Liver (tissue), 9 donors: ENCODE results near the gene CDCA4. TPM values are rescaled to one million over a fixed set of nuclear protein-coding genes. Genes with fewer than 3 reads are reported as not detected.

Experiments
- DNase-seq: peaks from one replicate; pipeline ENCODE4 v3.0.0-alpha.2; 2017; ENCODE audit warnings: low spot score
- H3K27ac ChIP-seq, 2 donors: one replicate each; pipeline ENCODE4 v1.7.0; 2013; ENCODE audit warnings: inconsistent platforms in 2 of 2, low read length in 2 of 2, control low read depth in 1 of 2, low read depth in 1 of 2, mild to moderate bottlenecking in 1 of 2
- H3K27me3 ChIP-seq, 4 donors: one replicate each; pipeline versions ENCODE4 v1.6.1 to v1.7.0; 2013; ENCODE audit warnings: low read length in 3 of 4, inconsistent platforms in 1 of 4, mild to moderate bottlenecking in 1 of 4, moderate library complexity in 1 of 4; ENCODE audit not compliant: control insufficient read depth in 4 of 4, insufficient read depth in 4 of 4
- H3K36me3 ChIP-seq, 4 donors: one replicate each; pipeline versions ENCODE4 v1.6.1 to v1.7.0; 2013; ENCODE audit warnings: low read length in 3 of 4, mild to moderate bottlenecking in 3 of 4, low read depth in 1 of 4, moderate library complexity in 1 of 4; ENCODE audit not compliant: control insufficient read depth in 4 of 4, insufficient read depth in 3 of 4
- H3K4me1 ChIP-seq, 4 donors: one replicate each; pipeline versions ENCODE4 v1.6.1 to v1.7.0; 2013; ENCODE audit warnings: low read length in 3 of 4, mild to moderate bottlenecking in 3 of 4, moderate library complexity in 1 of 4; ENCODE audit not compliant: control insufficient read depth in 4 of 4, insufficient read depth in 4 of 4
- H3K4me3 ChIP-seq, 3 donors: one replicate each; pipeline versions ENCODE4 v1.6.1 to v1.7.0; 2013; ENCODE audit warnings: low read length in 3 of 3, control low read depth in 1 of 3, low read depth in 1 of 3, mild to moderate bottlenecking in 1 of 3
- H3K9ac ChIP-seq, 2 donors: one replicate each; pipeline ENCODE4 v1.7.0; 2013; ENCODE audit warnings: low read length in 2 of 2, mild to moderate bottlenecking in 2 of 2, moderate library complexity in 2 of 2, control low read depth in 1 of 2, low read depth in 1 of 2
- H3K9me3 ChIP-seq, 4 donors: one replicate each; pipeline versions ENCODE4 v1.6.1 to v1.7.0; 2013; ENCODE audit warnings: low read length in 3 of 4; ENCODE audit not compliant: control insufficient read depth in 4 of 4
- ATF3 ChIP-seq: IDR thresholded peaks from 2 replicates; pipeline ENCODE4 v1.6.1; 2016; ENCODE audit warnings: antibody characterized with exemption
- EGR1 ChIP-seq, 2 donors: IDR thresholded peaks; 2 replicates each; pipeline ENCODE4 v1.6.1; 2016 to 2018; ENCODE audit warnings: antibody characterized with exemption in 2 of 2, low read depth in 2 of 2
- FOXA1 ChIP-seq: IDR thresholded peaks from 2 replicates; pipeline ENCODE4 v1.6.1; 2016; ENCODE audit warnings: antibody characterized with exemption
- FOXA2 ChIP-seq: IDR thresholded peaks from 2 replicates; pipeline ENCODE4 v1.6.1; 2016; ENCODE audit warnings: antibody characterized with exemption
- GABPA ChIP-seq, 2 donors: IDR thresholded peaks in 1 of 2; conservative IDR thresholded peaks in 1 of 2; 2 replicates each; pipeline ENCODE4 v1.6.1; 2016; ENCODE audit warnings: antibody characterized with exemption in 2 of 2, mild to moderate bottlenecking in 1 of 2, moderate library complexity in 1 of 2
- JUND ChIP-seq, 2 donors: IDR thresholded peaks; 2 replicates each; pipeline ENCODE4 v1.6.1; 2016; ENCODE audit warnings: antibody characterized with exemption in 2 of 2
- MAX ChIP-seq: IDR thresholded peaks from 2 replicates; pipeline ENCODE4 v1.6.1; 2016; ENCODE audit warnings: antibody characterized with exemption
- NR2F2 ChIP-seq: IDR thresholded peaks from 2 replicates; pipeline ENCODE4 v1.6.1; 2016; ENCODE audit warnings: antibody characterized with exemption
- RAD21 ChIP-seq, 2 donors: IDR thresholded peaks; 2 replicates each; pipeline ENCODE4 v1.6.1; 2016; ENCODE audit warnings: antibody characterized with exemption in 2 of 2, mild to moderate bottlenecking in 2 of 2
- REST ChIP-seq: IDR thresholded peaks from 2 replicates; pipeline ENCODE4 v1.6.1; 2016; ENCODE audit warnings: antibody characterized with exemption, mild to moderate bottlenecking
- RXRA ChIP-seq, 2 donors: IDR thresholded peaks; 2 replicates each; pipeline ENCODE4 v1.6.1; 2017 to 2018; ENCODE audit warnings: antibody characterized with exemption in 2 of 2, mild to moderate bottlenecking in 1 of 2
- SP1 ChIP-seq: IDR thresholded peaks from 2 replicates; pipeline ENCODE4 v1.6.1; 2018; ENCODE audit warnings: antibody characterized with exemption, mild to moderate bottlenecking
- YY1 ChIP-seq: IDR thresholded peaks from 2 replicates; pipeline ENCODE4 v1.6.1; 2016; ENCODE audit warnings: antibody characterized with exemption, mild to moderate bottlenecking
- WGBS: extraction: QIAGEN DNeasy Blood & Tissue Kit; methylation state at CpG from one replicate; pipeline ENCODE4 v1.1.7; 2013; 5-methylcytosine and 5-hydroxymethylcytosine counted together
- polyA plus RNA-seq, 2 donors: library from polyadenylated mRNA; stranded (reverse) in 1 of 2; unstranded in 1 of 2; fragments of 200-250 nt in 1 of 2; fragments of >200 nt in 1 of 2; fragmentation: Nextera tagmentation in 1 of 2; extraction: Ambion mirVana in 1 of 2; gene quantifications; one replicate each; pipeline versions ENCODE4 v1.2.1 to v1.2.3, GENCODE V29; 2013 to 2015
- total RNA-seq, 2 donors: library from RNA; depleted of rRNA; stranded (reverse); fragments of >200 nt; gene quantifications; one replicate each; pipeline ENCODE4 v1.2.3, GENCODE V29; 2014
- TF ChIP-seq, protein P1 (sequence below): fragments of 150-350 bp; IDR thresholded peaks from 2 replicates; pipeline ENCODE4 v1.5.1; 2017; ENCODE audit warnings: improper control_type of control experiment, low read depth, low read length; ENCODE audit not compliant: missing input control
- donor health status: healthy.
- donor health status: healthy.
- donor health status: healthy.
- donor health status: healthy.
- donor health status: healthy.

Gene CDCA4
- total and polyA plus RNA-seq, 4 donors: 1.2 to 34.5 (median 2.7) TPM

- DNase-seq: no peak
- no peak overlapping the region for H3K9ac ChIP-seq
- no peaks in the 10 kb centered on the region for H3K36me3 ChIP-seq
- H3K4me3 ChIP-seq: no peak overlapping the region
- peaks cover 8 to 28% (median 21%) of the 10 kb centered on the region in 4 donors for H3K4me1 ChIP-seq
- no peaks in the 10 kb centered on the region for H3K27me3 ChIP-seq
- no peak overlapping the region for H3K27ac ChIP-seq
- 86% methylated on average over 10 of the region's 10 CpGs for WGBS
- no peaks in the 10 kb centered on the region for H3K9me3 ChIP-seq
- no peak for TF ChIP-seq YY1
- TF ChIP-seq MAX: no peak
- TF ChIP-seq RAD21 (IDR thresholded peaks at IDR 0.05): no peak
- no peak for TF ChIP-seq ATF3
- no peak for TF ChIP-seq RXRA (IDR thresholded peaks at IDR 0.05)
- TF ChIP-seq FOXA1: no peak
- no peak for TF ChIP-seq SP1
- TF ChIP-seq JUND (IDR thresholded peaks at IDR 0.05): no peak
- TF ChIP-seq EGR1 (IDR thresholded peaks at IDR 0.05; ENCODE audit: low read depth in 2 of 2): no peak
- TF ChIP-seq FOXA2: no peak
- TF ChIP-seq NR2F2: no peak
Observed at GRCh38 chr14:104982548-104983230, 38.2 kb downstream of the CDCA4 start.

GRCh38 chr14:104981699-104982541 lies 39.0 kb downstream of the CDCA4 start:
- H3K9ac ChIP-seq: no peak overlapping the region
- 87% methylated on average over 17 of the region's 17 CpGs for WGBS
- no peak for DNase-seq
- H3K4me1 ChIP-seq: peaks cover 10 to 36% (median 27%) of the 10 kb centered on the region in 4 donors
- no peak for TF ChIP-seq EGR1 (IDR thresholded peaks at IDR 0.05; ENCODE audit: low read depth in 2 of 2)
- TF ChIP-seq FOXA1: no peak
- TF ChIP-seq REST: no peak
- TF ChIP-seq YY1: no peak
- TF ChIP-seq, protein P1, sequence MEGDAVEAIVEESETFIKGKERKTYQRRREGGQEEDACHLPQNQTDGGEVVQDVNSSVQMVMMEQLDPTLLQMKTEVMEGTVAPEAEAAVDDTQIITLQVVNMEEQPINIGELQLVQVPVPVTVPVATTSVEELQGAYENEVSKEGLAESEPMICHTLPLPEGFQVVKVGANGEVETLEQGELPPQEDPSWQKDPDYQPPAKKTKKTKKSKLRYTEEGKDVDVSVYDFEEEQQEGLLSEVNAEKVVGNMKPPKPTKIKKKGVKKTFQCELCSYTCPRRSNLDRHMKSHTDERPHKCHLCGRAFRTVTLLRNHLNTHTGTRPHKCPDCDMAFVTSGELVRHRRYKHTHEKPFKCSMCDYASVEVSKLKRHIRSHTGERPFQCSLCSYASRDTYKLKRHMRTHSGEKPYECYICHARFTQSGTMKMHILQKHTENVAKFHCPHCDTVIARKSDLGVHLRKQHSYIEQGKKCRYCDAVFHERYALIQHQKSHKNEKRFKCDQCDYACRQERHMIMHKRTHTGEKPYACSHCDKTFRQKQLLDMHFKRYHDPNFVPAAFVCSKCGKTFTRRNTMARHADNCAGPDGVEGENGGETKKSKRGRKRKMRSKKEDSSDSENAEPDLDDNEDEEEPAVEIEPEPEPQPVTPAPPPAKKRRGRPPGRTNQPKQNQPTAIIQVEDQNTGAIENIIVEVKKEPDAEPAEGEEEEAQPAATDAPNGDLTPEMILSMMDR: no peak
- TF ChIP-seq GABPA (IDR thresholded peaks at IDR 0.05 in 1 of 2, conservative IDR thresholded peaks at IDR 0.05 in 1 of 2): no peak
- TF ChIP-seq JUND (IDR thresholded peaks at IDR 0.05): no peak
- no peak overlapping the region for H3K27ac ChIP-seq
- H3K27me3 ChIP-seq: no peaks in the 10 kb centered on the region
- H3K4me3 ChIP-seq: no peak overlapping the region
- H3K36me3 ChIP-seq: no peaks in the 10 kb centered on the region
- no peaks in the 10 kb centered on the region for H3K9me3 ChIP-seq
